Subcutaneous preadipocyte (primary cell): ENCODE measurements around the gene ANKDD1A. TPM values are rescaled to one million over a fixed set of nuclear protein-coding genes. Genes with fewer than 3 reads are reported as not detected.

ENCODE experiments used
- total RNA-seq: library from RNA; depleted of rRNA; stranded (reverse); fragments of >200 nt; gene quantifications from 2 replicates; pipeline ENCODE4 v1.2.3, GENCODE V29; 2012

The ANKDD1A gene
- total RNA-seq: 6.1 and 7.0 TPM in 2 replicates

DNA sequence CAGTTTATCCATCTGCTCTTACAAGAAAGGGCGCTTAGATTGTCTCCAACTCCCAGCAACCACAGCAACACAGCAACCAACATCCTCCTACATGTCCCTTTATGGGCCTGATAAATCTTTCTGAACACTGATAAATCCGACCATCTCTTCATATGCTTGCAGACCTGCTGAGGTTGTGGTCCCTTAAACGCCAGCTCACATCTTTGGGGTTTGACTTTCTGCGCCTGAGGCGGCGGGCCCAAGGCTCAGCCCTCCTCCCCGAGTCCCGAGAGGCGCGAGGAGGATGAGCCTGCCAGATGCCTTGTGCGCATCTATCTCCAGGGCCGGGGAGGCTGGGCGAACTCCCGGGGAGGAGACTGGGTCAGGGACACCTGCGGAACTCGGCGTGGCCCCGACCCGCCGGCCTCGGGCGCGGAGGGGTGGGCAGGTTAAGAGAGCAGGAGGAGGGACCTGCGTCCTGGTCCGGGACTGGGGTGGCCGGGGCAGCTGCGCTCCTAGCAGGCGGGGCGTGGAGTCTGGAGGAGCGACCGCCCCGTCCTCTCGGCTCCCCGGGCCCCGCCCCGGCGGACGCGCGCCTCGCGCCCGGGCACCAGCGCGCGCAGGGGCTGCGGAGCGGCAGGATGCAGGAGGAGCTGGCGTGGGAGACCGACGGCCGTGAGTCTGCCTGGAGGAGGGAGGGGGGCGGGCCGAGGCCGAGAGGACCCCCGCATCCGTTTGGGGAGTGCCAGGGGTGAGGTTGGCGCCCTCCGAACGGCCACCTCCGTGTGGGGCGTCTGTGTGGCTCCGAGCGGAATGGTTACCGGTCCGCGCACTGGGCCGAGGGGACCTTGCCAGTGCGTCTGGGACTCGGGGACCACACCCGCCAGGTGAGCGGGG lies at the start of gene ANKDD1A:
ANKDD1A (plus strand) TSS at position 592 of the 876 bp plus-strand sequence; CDS start at position 621, 29 bp downstream.

DNA sequence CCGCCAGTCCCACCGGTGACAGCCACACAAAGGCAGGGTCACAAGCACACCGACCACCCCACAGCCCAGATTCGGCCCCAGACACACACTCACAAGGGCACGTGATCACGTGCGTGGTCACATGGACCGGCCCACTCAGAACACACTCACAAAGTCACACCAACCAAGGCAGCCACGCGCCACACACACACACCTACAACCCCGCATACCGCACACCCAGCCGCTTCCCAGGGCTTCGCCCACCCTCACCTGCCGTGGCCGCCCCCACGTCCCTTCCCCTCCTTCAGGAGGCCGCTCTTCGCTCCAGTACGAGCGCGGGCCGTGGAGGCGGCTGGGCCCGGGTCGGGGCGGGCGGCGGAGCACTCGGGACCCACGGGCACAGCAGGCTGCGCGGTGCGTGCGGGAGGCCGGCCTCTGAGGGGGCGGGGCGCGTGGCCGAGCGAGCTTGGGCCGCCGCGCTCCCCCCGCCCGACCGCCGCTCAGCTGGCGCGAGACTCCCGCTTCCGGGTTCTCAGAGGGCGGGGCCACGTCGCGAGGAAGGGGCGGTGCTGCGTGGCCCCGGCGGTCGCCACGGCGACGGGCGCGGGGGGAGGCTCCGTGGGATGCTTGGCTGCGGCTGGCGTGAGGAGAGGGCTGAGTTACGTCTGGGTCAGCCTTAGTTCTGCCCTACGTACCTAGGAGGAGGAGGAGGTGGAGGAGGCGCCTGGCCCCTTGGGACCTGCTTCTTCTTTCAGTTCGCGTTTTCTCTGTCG lies 77.9 kb downstream of the ANKDD1A start, which contains the start of gene SPG21:
SPG21 (minus strand) TSS at position 499 of the 752 bp plus-strand sequence. CDS start 6,345 bp downstream, outside the sequence.

Other genes with a start within 250 kb of the ANKDD1A start
- gene RBPMS2, start 136.3 kb upstream of the ANKDD1A start, total RNA-seq: under 0.01 TPM in 1 of 2 replicates, not detected in the other
- gene PIF1, start 86.3 kb upstream of the ANKDD1A start, total RNA-seq: 13.2 and 16.4 TPM in 2 replicates
- gene PLEKHO2, start 70.0 kb upstream of the ANKDD1A start, total RNA-seq: 22.8 and 29.9 TPM in 2 replicates
- gene SPG21, start 78.0 kb downstream of the ANKDD1A start, total RNA-seq: 88.4 and 97.7 TPM in 2 replicates
- gene MTFMT, start 117.7 kb downstream of the ANKDD1A start, total RNA-seq: 22.4 and 24.2 TPM in 2 replicates
- not detected in 2 replicates for gene SLC51B, start 133.5 kb downstream of the ANKDD1A start, total RNA-seq
- 3.7 and 6.6 TPM in 2 replicates for gene RASL12, start 156.1 kb downstream of the ANKDD1A start, total RNA-seq
- not detected in 2 replicates for gene KBTBD13, start 164.8 kb downstream of the ANKDD1A start, total RNA-seq
- 2.2 TPM in 2 replicates for gene UBAP1L, start 203.3 kb downstream of the ANKDD1A start, total RNA-seq
- 18.7 and 26.6 TPM in 2 replicates for gene PDCD7, start 221.9 kb downstream of the ANKDD1A start, total RNA-seq